ENCODE measurements around the gene B4GAT1. TPM values are rescaled to one million over a fixed set of nuclear protein-coding genes. Genes with fewer than 3 reads are reported as not detected.
"Not testable (repeated sequence)": the region's sequence is repeated elsewhere in the genome, so short reads cannot be mapped to it uniquely, and the experiment has no call there.

Gene B4GAT1
- total RNA-seq, 1 experiment from 2014 or later: 26.8 TPM

DNA sequence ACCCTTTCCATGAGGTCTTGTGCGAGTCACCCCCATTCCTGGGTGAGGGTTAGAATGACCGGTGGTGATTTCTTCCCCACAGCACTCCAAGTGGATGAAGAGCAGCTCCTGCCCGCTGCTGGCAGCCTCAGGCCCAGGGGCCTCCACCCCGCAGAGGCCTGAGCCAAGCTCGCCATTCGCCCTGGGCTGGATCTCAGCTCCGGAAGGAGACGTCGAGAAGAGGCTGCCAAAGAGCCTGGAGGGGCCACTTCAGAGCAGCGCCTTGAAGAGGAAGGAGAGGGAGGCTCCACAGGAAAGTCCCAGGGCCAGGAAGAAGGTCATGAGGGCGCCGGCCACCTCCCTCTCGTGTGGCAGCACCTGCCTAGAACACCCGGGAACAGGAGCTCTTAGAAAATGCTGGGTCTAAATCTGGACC is 15.8 kb upstream of the B4GAT1 start:
- no peak for DNase-seq (ENCODE audit: low spot score)

DNA sequence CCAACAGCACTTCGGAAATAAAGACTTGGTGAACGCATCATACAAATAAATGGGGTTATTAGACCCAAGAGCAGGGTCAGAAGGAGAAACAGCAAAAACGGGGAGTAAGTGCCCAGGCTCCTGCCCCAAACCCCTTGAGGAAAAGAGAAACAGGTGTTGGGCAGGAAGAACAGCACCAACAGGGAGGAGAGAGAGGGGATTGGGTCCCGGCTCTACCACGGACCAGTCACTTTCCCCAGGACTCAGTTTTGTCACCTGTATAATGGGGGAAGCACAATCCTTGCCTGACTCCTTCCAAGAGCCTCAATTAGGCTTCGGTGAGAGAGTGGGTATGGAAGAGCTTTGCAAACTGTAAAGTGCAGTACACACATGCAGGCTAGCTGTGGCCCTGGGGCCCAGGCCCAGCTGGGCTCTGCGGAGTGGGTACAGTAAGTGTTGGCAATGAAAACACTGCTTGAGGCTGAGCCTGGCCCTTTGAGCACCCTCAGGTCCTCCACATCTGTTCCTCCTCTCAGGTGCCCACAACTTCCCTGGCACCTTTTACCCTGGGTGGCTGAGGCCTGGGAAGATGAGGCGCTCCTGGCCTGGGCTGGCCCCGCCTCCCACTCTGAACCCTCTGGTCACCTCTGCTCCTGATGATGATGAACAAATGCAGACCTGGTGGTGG is 15.2 kb upstream of the B4GAT1 start:
- DNase-seq (ENCODE audit: low spot score): no peak

DNA sequence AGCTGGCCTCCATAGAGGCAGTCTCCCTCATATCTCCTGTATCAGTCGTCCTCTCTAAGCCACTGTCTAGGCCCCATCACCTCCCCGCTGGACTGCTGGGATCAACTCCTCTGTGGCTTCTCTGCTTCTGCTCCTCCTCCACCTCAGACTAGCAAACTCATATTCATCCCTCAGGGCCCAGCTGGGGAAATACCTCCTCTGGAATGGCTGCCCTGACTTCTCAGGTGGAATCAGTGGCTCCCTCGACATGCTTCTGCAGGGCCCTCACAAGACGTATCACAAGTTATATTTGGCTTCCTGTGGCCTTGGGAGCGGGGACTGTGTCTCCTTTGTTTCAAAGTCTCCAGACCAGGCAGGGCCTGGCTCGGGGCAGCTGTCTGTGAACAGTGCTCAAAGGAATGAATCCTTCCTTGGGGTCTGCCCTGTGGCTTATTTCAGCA is 14.1 kb upstream of the B4GAT1 start:
- DNase-seq (ENCODE audit: low spot score): no peak

DNA sequence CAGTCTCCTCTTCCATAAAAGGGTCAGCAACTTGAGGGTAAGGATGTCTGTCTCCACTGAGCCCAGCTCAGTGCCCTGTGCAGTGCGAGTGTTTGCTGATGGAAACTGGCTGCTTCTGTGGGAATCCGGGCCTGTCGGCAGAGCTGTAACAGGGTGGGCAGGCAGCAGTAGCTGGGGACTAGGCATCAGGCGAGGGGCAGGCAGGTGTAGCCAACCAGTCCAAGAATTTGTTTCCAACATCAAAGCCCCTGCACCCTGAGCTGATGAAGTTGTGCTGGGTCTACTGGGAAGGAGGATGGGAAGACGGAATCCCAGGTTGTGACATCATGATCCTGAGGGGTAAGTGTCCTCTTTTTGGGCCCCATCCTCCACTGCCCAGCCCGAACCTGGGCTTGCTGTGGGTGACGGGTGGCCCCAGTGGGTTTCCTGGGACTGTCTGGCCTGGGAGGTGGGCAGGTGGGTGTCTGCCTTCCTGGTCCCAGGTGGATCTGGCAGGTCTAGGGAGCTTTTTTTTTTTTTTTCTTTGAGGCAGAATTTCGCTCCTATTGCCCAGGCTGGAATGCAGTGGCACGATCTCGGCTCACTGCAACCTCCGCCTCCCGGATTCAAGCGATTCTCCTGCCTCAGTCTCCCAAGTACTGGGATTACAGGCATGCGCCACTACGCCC is 13.1 kb upstream of the B4GAT1 start:
- DNase-seq (ENCODE audit: low spot score): no peak

DNA sequence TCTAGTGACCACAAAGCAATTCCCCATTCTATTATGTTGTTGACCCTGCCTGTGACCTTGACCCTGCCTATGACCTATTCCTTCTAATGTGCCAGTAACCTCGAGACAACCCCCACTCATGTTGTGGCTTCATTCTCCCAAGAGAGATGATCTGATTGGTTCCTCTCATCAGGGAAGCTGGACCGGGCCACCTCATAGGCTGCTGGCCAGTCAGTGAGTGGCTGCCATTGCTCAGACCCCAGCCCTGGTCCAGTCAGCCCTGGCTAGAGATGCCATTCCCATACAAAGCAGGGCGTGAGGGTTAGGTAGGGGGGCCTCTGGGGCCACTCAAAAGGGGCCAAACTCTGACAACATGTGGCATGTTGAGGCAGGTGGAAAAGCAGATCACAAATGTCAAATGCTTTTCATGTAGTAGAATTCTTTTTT is 12.2 kb upstream of the B4GAT1 start:
- no peak for DNase-seq (ENCODE audit: low spot score)

DNA sequence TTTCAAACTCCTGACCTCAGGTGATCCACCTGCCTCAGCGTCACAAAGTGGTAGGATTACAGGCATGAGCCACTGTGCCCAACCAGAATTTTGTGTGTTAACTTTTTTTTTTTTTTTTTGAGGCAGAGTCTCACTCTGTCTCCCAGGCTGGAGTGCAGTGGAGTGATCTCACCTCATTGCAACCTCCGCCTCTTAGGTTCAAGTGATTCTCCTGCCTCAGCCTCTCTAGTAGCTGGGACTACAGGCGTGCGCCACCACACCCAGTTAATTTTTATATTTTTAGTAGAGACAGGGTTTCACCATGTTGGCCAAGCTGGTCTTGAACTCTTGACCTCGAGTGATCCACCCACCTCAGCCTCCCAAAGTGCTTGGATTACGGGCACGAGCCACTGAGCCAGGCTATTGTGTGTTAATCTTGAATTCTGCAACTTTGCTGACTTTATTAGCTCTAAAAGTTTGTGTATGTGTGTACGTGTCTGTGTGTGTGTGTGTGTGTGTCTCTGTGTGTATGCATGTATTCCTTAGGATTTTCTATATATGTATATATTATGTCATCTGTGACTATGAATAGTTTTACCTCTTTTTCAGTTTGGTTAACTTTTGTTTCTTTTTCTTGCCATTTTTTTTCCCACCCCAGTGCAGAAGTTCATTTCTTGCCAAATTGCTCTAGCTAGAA is 3.3 kb upstream of the B4GAT1 start:
- DNase-seq (ENCODE audit: low spot score): not testable (repeated sequence)

DNA sequence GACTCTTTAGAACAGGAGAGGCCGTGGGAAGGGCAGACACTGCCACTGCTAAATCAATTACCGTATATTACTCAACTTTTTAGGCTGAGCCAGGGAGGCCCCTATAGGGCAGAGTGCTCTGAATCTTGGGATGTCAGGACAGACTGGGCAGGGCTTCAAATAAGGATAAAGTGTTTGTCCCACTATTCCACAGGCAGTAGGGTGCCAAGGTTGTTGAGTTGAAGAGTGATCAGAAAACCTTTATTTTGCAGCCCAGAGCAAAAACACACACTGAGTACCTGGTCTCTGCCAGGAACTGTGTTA is 1.6 kb upstream of the B4GAT1 start:
- no peak for DNase-seq (ENCODE audit: low spot score)

DNA sequence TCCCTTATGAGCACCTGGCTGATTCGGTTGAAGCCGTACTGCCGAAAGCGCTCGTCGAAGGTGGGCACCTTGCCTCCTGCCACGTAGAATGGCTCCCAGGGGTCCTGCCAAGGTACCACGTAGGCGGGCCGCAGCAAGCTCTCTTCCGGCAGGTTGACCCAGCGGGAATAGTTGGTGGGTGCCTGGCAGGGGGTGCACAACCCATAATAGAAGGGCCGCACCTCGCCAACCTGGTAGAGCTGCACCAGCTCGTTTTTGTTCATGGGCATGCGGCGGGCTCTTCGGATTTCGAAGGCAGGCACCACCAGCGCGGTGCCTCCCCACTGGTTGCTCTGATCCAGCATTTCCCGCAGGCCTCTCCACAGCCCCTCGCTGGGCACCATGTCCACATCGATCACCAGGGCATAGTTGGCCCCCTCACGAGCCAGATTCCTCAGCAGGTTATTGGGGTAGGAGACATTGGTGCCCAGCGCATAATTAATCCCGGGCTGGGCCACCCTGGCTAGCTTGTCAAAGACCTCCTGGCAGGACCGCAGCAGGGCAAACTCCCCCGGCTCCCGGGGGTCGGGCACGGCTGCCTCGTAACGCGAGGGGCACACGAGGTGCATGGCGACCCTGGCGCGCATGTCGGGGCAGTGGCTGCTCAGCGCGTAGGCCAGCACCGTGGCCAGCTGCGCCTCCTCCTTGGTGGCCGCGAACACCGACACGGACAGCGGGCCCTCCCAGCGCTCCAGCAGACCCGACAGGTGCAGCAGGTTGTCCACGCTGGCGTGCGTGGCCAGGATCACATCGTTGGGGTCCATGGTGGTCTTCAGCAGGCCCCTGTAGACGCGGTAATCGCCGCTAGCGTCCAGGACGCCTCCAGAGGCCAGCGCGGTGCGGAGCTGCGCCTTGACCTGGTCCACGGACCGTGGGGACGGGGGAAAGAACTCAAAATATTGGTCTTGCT is 679 bp downstream of the B4GAT1 start:
- DNase-seq (ENCODE audit: low spot score): no peak

DNA sequence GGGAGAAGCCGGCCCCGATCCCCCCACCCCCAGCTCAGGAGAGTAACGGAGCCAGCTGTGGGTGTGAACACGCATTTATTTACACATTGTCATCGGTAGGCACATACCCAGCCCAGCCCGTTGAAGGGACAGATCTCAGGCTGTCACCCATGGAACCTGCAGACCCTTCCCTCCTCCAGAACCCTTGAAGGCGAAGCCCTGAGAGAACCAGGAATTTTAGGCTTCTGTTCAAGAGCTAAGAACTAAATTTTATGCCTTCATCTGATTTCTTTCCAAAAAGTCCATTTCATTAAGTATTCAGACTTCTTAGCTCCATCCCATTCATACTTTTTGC is 2.1 kb downstream of the B4GAT1 start:
- DNase-seq (ENCODE audit: low spot score): no peak

DNA sequence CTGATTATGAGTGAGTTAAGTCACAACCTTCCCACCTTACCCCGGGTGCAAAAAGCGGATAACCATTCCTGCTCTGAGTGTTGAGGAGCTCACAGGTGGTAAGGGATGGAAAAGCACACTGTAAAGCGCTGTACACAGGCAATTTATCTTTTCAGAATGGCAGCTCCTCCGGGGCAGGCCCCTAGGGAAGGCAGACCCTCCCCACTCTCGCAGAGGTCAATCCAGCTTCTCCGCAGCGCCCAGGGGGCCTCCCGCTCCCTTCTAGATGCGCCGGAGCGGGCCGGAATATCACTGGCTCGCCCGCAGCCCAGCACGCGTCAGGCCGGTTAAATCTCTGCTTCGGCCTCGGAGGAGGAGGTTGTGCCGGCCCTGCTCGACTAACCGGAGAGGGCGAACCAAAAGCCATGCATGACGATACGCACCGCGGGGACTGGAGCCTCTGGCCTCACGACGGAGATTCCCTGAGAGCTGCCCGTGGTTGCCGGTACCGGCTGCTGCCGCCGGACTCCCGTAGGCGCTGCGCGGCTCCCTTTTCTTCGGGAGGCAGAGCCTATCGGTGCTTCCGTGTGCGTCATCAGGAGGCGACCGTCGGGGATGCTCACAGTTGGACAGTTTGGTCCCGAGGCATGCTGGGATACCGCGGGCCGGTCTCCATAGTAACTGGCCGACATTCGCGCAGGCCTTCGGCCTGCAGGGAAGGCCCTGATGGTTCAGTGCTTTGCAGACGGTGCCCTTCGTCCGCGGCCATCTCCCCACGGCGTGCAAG is 2.7 kb downstream of the B4GAT1 start, which contains the start of gene BRMS1:
TSS of gene BRMS1 (minus strand) at position 555 of the 766 bp plus-strand sequence. CDS start 2,870 bp downstream, outside the sequence.
- DNase-seq (ENCODE audit: low spot score): peak; percentile 98

DNA sequence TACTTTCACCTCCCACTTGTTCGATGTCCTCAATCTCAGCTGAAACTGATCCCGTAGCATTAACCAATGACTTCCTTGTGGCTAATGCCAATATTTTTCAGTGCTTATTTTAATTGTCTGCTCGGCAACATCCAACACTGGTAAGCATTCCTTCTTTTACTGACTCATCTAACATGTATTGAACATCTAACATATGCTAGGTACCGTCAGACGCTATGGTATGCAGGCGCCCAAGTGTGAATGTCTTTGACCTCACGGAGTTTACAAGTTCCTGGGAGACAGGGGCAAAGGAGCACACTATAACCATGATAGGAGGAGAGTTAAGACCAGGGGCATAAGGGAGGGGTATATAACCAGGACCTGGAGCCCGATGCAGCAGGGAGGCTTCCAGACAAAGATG is 4.3 kb downstream of the B4GAT1 start:
- no peak for DNase-seq (ENCODE audit: low spot score)

DNA sequence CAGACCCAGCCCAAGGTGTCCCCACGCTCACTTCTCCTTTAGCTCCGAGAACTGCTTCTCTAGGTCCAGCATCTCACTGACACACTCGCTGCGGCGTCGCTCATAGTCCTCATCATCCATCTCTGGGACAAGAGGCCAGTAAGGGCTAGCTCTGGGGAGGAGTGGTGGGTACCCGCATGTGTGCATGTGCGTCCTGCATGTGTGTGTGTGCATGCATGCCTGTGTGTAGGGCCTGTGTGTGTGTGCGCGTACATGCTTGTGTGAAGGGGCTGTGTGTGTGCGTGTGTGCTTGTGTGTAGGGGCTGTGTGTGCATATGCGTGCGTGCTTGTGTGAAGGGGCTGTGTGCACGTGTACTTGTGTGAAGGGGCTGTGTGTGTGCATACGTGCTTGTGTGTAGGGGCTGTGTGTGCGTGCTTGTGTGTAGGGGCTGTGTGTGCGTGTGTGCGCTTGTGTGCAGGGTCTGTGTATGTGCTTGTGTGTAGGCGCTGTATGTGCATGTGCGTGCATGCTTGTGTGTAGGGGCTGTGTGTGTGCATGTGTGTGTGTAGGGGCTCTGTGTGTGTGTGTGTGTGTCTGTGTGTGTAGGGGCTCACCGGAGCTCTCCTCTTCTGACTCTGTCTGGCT is 5.8 kb downstream of the B4GAT1 start:
- no peak for DNase-seq (ENCODE audit: low spot score)

DNA sequence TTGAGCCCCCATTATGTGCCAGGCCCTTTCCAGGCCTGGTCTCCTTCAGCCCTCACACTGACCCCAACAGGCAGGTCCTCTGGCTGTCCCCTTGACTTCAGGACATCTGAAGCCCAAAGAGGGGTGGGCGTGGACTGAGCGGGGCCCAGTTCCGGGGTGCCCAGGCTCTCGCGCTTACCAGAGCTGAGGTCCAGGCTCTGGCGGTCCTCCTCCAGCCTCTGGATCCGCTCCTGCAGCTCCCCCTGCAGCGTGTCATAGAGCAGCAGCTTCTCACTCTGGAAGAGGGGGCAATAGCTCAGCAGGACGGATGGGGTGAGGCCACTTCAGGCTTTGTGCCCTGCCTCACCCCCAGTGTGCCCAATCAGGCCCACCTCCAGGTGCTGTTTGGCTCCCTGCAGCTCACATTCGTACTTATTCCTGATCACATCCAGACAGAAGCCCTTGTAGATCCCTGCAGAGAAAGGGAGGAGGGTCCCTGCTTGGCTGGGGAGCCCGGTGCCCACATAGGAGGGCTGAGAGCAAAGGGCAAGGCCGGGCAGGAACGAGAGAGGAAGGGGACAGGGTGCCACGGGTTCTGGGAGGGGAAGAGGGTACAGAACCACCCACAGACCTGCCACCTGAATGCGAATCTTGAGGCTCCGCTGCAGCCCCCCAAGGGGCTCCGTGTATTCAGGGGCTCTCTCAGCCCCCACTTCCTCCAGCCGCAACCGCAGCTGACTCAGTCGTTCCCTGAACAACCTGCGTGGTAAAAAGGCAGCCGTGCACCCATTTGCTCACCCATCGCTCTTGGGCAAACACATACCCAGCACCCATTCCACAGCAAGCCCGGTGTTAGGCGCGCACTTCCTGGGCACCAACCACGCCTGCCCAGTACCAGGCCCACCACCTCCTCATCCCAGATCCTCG is 6.6 kb downstream of the B4GAT1 start:
- DNase-seq (ENCODE audit: low spot score): no peak

DNA sequence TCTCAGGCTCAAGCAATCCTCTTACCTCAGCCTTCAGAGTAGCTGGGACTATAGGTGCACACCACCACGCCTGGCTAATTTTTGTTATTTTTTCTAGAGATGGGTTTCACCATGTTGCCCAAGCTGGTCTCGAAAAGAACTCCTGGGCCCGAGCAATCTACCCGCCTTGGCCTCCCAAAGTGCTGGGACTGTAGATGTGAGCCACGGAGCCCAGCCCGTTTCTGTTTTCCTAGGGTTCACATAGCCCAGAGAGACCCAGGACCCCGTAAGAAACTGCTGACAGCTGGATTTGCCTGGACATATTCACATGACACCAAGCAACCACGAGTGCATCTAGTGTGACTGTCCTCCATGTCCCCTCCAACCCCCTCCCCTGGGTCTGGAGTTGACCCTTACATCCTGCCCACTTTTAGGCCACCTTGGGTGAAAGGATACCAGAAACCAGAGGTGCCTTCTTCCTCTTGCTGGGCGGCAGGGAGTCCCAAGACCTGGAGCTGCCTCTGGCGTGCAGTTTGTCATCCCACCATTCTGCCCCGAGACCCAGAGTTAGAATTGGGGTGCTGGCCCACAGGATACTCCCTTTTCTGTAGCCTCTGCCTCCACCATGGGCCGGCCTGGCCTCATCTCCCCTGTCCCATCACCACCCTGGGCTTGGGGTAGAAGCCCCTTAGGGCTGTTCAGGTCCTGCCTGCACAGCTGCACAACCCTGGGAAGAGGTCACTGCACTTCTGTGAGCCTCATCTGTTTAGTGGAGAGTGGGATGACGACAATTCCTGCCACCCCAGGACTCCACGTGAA is 7.5 kb downstream of the B4GAT1 start:
- no peak for DNase-seq (ENCODE audit: low spot score)

DNA sequence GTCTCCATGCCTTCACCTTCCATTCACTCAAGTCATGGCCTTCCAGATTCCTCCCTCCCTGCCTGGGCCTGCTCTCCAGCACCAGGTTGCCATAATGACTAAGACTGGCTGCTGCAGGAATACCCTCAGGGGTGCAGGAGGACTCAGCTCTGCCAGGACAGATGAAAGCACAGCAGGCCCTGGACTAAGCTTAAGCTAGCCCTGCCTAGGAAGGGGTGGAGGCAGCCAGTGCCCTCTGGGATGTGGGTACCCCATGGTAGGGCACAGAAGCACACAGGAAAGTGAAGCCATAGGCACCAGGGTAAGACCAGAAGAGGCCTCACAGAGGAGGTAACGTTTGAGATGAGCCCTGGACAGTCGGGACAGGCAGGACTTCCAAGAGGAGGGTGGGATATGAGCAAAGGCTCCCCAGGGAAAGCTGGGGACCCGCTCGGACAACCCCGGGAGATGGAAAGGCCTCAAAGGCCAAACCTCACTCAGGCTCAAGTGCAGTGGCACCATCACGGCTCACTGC is 8.2 kb downstream of the B4GAT1 start:
- DNase-seq (ENCODE audit: low spot score): no peak

DNA sequence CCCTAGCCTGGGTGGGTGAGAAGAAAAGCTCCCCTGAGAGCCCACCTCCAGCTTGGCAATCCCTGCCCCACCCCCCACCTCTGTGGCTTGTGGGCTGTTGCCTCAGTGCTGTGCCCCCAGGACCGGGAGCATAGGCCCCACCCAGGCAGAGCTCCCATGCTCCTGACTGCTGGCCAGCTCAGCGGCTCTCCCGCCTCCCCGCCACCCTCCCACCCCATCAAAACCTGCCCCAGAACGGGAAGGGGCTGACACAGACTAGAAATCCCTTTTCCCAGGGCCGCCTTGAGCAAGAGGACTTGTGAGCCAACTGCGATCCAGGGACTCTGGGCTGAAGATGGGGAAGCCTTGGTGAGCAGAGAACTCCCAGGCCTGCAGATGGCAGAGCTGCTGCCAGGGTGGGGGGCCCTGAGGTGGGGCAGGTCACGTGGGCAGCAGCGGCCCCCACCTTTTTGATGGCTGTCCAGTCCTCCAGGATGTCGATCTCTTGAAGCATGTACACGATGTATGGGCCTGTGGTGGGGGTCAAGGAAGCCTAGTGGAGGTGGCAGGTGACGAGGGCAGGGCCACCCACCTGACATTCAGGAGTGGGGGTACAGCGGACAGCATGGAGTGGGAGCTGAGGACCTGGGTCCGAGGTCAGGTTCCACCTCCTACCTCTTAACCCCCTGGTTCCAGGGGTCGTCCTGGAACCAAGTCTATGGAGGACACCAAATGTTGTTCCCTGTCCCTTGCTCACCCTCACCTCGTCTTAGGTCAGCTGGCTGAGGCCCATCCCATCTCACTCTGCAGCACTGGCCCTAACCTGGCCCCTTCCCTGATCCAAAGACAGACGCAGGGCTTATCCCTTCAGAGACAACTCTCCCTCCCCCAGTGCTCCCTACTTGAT is 8.9 kb downstream of the B4GAT1 start:
- no peak for DNase-seq (ENCODE audit: low spot score)

DNA sequence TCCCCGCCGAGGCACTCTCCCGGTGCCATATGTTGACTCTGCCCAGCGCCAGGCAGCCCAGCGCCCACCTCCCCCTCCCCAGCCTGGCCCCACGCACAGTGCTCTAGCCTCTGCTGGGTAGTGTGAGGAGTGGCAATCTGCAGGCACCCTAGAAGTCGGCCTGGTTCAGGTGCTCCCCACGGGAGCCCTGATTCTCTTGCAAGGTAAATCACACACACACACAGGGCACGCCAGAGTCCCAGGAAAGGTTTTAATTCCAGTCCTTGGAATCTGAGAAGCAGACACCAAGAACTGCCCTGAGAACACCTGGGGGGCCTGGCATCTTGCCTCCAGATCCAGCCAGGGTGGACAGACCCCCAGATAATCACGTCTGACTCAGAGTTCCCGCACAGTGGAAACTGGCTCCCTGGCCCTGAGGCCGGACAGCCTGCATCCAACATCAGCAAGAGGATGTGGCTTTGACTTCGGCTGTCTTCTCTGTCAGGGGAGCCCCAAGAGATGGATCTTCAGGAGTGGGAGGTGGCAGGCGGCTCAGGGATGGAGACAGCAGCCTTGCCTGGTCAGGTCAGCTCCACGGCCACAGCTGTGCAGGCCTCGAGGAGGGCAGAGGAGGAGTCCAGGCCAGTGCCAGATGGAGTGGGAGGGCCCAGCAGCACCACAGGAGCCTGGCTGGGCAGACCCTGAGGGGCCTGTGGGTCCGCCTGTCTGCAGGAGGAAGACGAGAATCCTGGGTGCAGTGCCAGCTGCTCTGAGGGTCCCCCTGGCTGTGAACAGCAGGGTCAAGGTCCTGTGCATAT is 10.1 kb downstream of the B4GAT1 start:
- DNase-seq (ENCODE audit: low spot score): no peak
